ENCODE results near the gene ULK1.

ULK1 gene

GRCh38 chr12:131894313-131894860 lies at the start of gene ULK1:
ULK1 (plus strand) TSS chr12:131894622; CDS start chr12:131895002, 380 bp downstream.
- DNase-seq, result peak; percentile 92

GRCh38 chr12:131844656-131845055 lies 49.8 kb upstream of the ULK1 start:
- no peak for DNase-seq

- DNase-seq, result no peak
Observed at GRCh38 chr12:131845121-131845520, 49.3 kb upstream of the ULK1 start.

GRCh38 chr12:131847456-131847855 lies 47.0 kb upstream of the ULK1 start:
- DNase-seq, result no peak

GRCh38 chr12:131848753-131849152 lies 45.7 kb upstream of the ULK1 start:
- no peak for DNase-seq

- no peak for DNase-seq
Observed at GRCh38 chr12:131849700-131850553, 44.5 kb upstream of the ULK1 start.

- DNase-seq, result no peak
Observed at GRCh38 chr12:131850856-131851559, 43.4 kb upstream of the ULK1 start.

GRCh38 chr12:131851741-131852550 lies 42.5 kb upstream of the ULK1 start:
- no peak for DNase-seq

- DNase-seq, result no peak
Observed at GRCh38 chr12:131852551-131853299, 41.7 kb upstream of the ULK1 start.

- no peak for DNase-seq
Observed at GRCh38 chr12:131853832-131854797, 40.3 kb upstream of the ULK1 start.

- no peak for DNase-seq
Observed at GRCh38 chr12:131854861-131855476, 39.5 kb upstream of the ULK1 start.

- DNase-seq, result no peak
Observed at GRCh38 chr12:131855521-131856142, 38.8 kb upstream of the ULK1 start.

- DNase-seq, result no peak
Observed at GRCh38 chr12:131856366-131857097, 37.9 kb upstream of the ULK1 start.

GRCh38 chr12:131857908-131858850 lies 36.2 kb upstream of the ULK1 start:
- DNase-seq, result no peak

GRCh38 chr12:131860472-131861260 lies 33.8 kb upstream of the ULK1 start:
- DNase-seq, result no peak

GRCh38 chr12:131861261-131862083 lies 33.0 kb upstream of the ULK1 start:
- DNase-seq, result no peak

All from stimulated activated CD4-positive, alpha-beta T cell treated with anti-CD3 and anti-CD28 coated beads, Interleukin-4, amount 100 ng/mL, for 24 hours (primary cell).